ENCODE results near the gene PICALM.
"Not testable (repeated sequence)": the region's sequence is repeated elsewhere in the genome, so short reads cannot be mapped to it uniquely, and the experiment has no call there.

PICALM gene

DNA sequence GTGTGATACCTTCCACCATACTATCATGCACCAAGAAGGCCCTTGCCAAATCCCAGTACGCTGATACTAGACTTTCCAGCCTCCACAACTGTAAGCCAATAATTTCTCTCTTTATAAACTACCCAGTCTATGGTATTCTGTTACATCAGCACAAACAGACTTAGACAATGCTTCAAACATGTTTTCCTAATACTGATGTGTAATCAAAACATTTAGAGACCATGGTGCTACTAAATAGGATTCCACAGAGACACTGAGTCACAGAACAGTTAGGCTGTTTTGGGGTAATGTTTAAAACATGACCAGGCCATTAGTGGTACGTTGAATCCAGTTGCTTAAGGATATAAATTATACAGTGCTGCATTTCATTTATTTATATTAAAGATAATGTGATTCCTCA lies 103.7 kb downstream of the PICALM start:
- TF ChIP-seq, protein P1, sequence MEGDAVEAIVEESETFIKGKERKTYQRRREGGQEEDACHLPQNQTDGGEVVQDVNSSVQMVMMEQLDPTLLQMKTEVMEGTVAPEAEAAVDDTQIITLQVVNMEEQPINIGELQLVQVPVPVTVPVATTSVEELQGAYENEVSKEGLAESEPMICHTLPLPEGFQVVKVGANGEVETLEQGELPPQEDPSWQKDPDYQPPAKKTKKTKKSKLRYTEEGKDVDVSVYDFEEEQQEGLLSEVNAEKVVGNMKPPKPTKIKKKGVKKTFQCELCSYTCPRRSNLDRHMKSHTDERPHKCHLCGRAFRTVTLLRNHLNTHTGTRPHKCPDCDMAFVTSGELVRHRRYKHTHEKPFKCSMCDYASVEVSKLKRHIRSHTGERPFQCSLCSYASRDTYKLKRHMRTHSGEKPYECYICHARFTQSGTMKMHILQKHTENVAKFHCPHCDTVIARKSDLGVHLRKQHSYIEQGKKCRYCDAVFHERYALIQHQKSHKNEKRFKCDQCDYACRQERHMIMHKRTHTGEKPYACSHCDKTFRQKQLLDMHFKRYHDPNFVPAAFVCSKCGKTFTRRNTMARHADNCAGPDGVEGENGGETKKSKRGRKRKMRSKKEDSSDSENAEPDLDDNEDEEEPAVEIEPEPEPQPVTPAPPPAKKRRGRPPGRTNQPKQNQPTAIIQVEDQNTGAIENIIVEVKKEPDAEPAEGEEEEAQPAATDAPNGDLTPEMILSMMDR (IDR thresholded peaks at IDR 0.05; ENCODE audit: insufficient read depth, missing control alignments) = no peak
- FAIRE-seq = no peak

DNA sequence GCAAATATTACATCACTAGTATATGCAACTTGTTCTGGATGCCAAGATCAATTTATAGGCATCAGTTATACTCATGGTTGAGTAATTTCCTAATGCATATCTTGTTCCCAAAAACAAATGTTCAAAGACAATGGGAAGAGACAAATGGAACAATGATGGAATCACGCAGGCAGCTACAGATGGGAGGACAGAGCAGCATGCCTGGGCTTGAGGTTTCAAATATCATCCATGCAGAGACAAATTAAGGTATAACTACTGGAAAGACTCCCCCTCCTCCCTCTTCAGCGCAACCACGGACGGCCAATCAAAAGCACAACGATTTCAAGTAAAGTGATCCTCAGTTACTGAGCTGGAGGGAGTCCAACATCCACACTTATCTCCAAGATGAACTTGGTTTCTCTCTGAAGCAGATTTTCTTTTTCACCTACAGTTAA lies 106.9 kb downstream of the PICALM start:
- TF ChIP-seq, protein P1 (IDR thresholded peaks at IDR 0.05; ENCODE audit: insufficient read depth, missing control alignments) = no peak
- no peak for FAIRE-seq
- DNase-seq (ENCODE audit: insufficient read length, low spot score) = no peak

More for the DNA sequence above, 103.7 kb downstream of the PICALM start:
- no peak for DNase-seq (ENCODE audit: insufficient read length, low spot score)

- FAIRE-seq = no peak
- no peak for DNase-seq (ENCODE audit: insufficient read length, low spot score)
- TF ChIP-seq, protein P1 (IDR thresholded peaks at IDR 0.05; ENCODE audit: insufficient read depth, missing control alignments) = no peak
Observed at GRCh38 chr11:85961130-85961529, 107.8 kb downstream of the PICALM start.

DNA sequence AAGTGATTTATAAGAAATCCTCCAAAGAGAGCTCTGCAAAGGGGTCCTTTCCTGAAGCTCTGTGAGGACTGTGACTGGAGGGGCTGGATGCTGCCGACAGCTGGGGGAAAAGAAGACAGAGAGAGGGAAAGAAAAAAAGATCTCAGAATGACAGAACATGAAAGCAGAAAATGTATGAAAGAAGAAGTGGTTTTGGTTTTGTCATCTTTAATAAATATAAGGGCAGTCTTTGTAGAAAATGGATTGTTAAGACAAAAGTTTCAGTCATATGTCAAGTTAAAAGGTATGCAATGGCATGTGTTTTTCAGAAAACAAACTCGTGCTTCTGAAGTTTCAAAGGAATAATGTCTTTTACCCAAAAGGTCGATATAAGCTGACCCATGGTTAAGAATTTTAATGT lies 108.2 kb downstream of the PICALM start:
- TF ChIP-seq, protein P1 (IDR thresholded peaks at IDR 0.05; ENCODE audit: insufficient read depth, missing control alignments) = no peak
- DNase-seq (ENCODE audit: insufficient read length, low spot score) (no peak), FAIRE-seq (no peak)

DNA sequence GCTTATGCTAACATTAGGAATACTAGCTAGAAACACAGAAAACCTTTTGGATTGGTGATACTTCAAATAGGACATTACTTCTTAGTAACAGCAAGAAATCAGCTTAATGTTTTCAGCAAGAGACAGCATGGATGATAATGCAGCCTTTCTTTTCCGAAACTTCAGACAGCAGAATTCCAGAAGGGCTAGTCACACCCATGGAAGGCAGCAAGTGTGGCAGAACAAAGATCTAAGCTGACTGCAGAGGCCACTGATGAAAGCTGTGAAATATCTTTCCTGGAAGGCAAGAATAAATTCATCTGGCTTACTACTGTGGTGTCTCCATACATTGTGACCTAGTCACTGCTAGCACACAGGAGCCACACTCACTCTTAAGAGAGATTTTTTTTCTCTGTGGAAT lies 113.4 kb downstream of the PICALM start:
- FAIRE-seq (no peak), DNase-seq (ENCODE audit: insufficient read length, low spot score) (no peak)
- TF ChIP-seq, protein P1 (IDR thresholded peaks at IDR 0.05; ENCODE audit: insufficient read depth, missing control alignments) = no peak

- FAIRE-seq (no peak), DNase-seq (ENCODE audit: insufficient read length, low spot score) (no peak)
- TF ChIP-seq, protein P1 (IDR thresholded peaks at IDR 0.05; ENCODE audit: insufficient read depth, missing control alignments) = no peak
Observed at GRCh38 chr11:85953491-85954143, 115.3 kb downstream of the PICALM start.

- DNase-seq (ENCODE audit: insufficient read length, low spot score); FAIRE-seq: not testable (repeated sequence)
Observed at GRCh38 chr11:85952108-85952485, 116.8 kb downstream of the PICALM start.

Data from D721Med (cell line).